ENCODE measurements around the gene FGR. TPM values are rescaled to one million over a fixed set of nuclear protein-coding genes. Genes with fewer than 3 reads are reported as not detected.

The FGR gene
- total and polyA plus RNA-seq, 9 donors, result 1.4 to 2.5 (median 2.0) TPM

GRCh38 chr1:27668808-27669723 lies 34.1 kb upstream of the FGR start:
- peak; percentile 69 for DNase-seq

GRCh38 chr1:27668121-27668807 lies 33.3 kb upstream of the FGR start:
- WGBS (ENCODE audit: insufficient coverage), result 77% methylated on average over 27 of the region's 42 CpGs
- Histone ChIP-seq H3K27ac (ENCODE audit: low read length) (no peak overlapping the region), H3K36me3 (ENCODE audit: control insufficient read depth, insufficient read depth, low read length) (peaks cover 41% of the 10 kb centered on the region), H3K27me3 (ENCODE audit: control insufficient read depth, insufficient read depth, low read length) (no peaks in the 10 kb centered on the region), H3K4me3 (ENCODE audit: low read length) (no peak overlapping the region), H3K9me3 (replicated peaks; ENCODE audit: control insufficient read depth, low read depth, low read length) (no peaks in the 10 kb centered on the region), H3K4me1 (ENCODE audit: control insufficient read depth, insufficient read depth, low read length) (peaks cover 40% of the 10 kb centered on the region)
- DNase-seq, result no peak

More at GRCh38 chr1:27668808-27669723, 34.1 kb upstream of the FGR start:
- Histone ChIP-seq H3K4me1 (ENCODE audit: control insufficient read depth, insufficient read depth, low read length) (peaks cover 39% of the 10 kb centered on the region), H3K27me3 (ENCODE audit: control insufficient read depth, insufficient read depth, low read length) (no peaks in the 10 kb centered on the region), H3K27ac (ENCODE audit: low read length) (no peak overlapping the region), H3K36me3 (ENCODE audit: control insufficient read depth, insufficient read depth, low read length) (peaks cover 41% of the 10 kb centered on the region), H3K4me3 (ENCODE audit: low read length) (peak overlapping the region; percentile 99), H3K9me3 (replicated peaks; ENCODE audit: control insufficient read depth, low read depth, low read length) (no peaks in the 10 kb centered on the region)
- 15% methylated on average over 34 of the region's 36 CpGs for WGBS (ENCODE audit: insufficient coverage)

- Histone ChIP-seq H3K4me1 (ENCODE audit: control insufficient read depth, insufficient read depth, low read length) (peaks cover 41% of the 10 kb centered on the region), H3K27ac (ENCODE audit: low read length) (no peak overlapping the region), H3K9me3 (replicated peaks; ENCODE audit: control insufficient read depth, low read depth, low read length) (no peaks in the 10 kb centered on the region), H3K4me3 (ENCODE audit: low read length) (no peak overlapping the region), H3K27me3 (ENCODE audit: control insufficient read depth, insufficient read depth, low read length) (no peaks in the 10 kb centered on the region), H3K36me3 (ENCODE audit: control insufficient read depth, insufficient read depth, low read length) (peaks cover 41% of the 10 kb centered on the region)
- DNase-seq, result no peak
- WGBS (ENCODE audit: insufficient coverage), result 58% methylated on average over 2 of the region's 6 CpGs
Measured at GRCh38 chr1:27666791-27667254, 31.8 kb upstream of the FGR start.

- Histone ChIP-seq H3K36me3 (ENCODE audit: control insufficient read depth, insufficient read depth, low read length) (peaks cover 41% of the 10 kb centered on the region), H3K27ac (ENCODE audit: low read length) (no peak overlapping the region), H3K4me3 (ENCODE audit: low read length) (no peak overlapping the region), H3K9me3 (replicated peaks; ENCODE audit: control insufficient read depth, low read depth, low read length) (no peaks in the 10 kb centered on the region), H3K27me3 (ENCODE audit: control insufficient read depth, insufficient read depth, low read length) (no peaks in the 10 kb centered on the region), H3K4me1 (ENCODE audit: control insufficient read depth, insufficient read depth, low read length) (peaks cover 41% of the 10 kb centered on the region)
- no CpG with 5 or more reads among the region's 4 CpGs for WGBS (ENCODE audit: insufficient coverage)
- DNase-seq, result no peak
Measured at GRCh38 chr1:27666294-27666693, 31.3 kb upstream of the FGR start.

- H3K27ac ChIP-seq (ENCODE audit: low read length), result no peak overlapping the region
- H3K36me3 ChIP-seq (ENCODE audit: control insufficient read depth, insufficient read depth, low read length), result peaks cover 41% of the 10 kb centered on the region
- peaks cover 43% of the 10 kb centered on the region for H3K4me1 ChIP-seq (ENCODE audit: control insufficient read depth, insufficient read depth, low read length)
- no peaks in the 10 kb centered on the region for H3K9me3 ChIP-seq (replicated peaks; ENCODE audit: control insufficient read depth, low read depth, low read length)
- H3K4me3 ChIP-seq (ENCODE audit: low read length), result no peak overlapping the region
- WGBS (ENCODE audit: insufficient coverage), result 81% methylated on average over 6 of the region's 9 CpGs
- H3K27me3 ChIP-seq (ENCODE audit: control insufficient read depth, insufficient read depth, low read length), result no peaks in the 10 kb centered on the region
- no peak for DNase-seq
Measured at GRCh38 chr1:27665016-27665651, 30.1 kb upstream of the FGR start.

- no peak for DNase-seq
- no peak overlapping the region for H3K27ac ChIP-seq (ENCODE audit: low read length)
- no peaks in the 10 kb centered on the region for H3K27me3 ChIP-seq (ENCODE audit: control insufficient read depth, insufficient read depth, low read length)
- peaks cover 40% of the 10 kb centered on the region for H3K4me1 ChIP-seq (ENCODE audit: control insufficient read depth, insufficient read depth, low read length)
- 65% methylated on average over 6 of the region's 8 CpGs for WGBS (ENCODE audit: insufficient coverage)
- peaks cover 41% of the 10 kb centered on the region for H3K36me3 ChIP-seq (ENCODE audit: control insufficient read depth, insufficient read depth, low read length)
- no peak overlapping the region for H3K4me3 ChIP-seq (ENCODE audit: low read length)
- no peaks in the 10 kb centered on the region for H3K9me3 ChIP-seq (replicated peaks; ENCODE audit: control insufficient read depth, low read depth, low read length)
Measured at GRCh38 chr1:27664291-27664690, 29.3 kb upstream of the FGR start.

- H3K4me3 ChIP-seq (ENCODE audit: low read length), result no peak overlapping the region
- peak overlapping the region; percentile 72 for H3K27ac ChIP-seq (ENCODE audit: low read length)
- DNase-seq, result peak; percentile 91
- H3K4me1 ChIP-seq (ENCODE audit: control insufficient read depth, insufficient read depth, low read length), result peaks cover 37% of the 10 kb centered on the region
- H3K9me3 ChIP-seq (replicated peaks; ENCODE audit: control insufficient read depth, low read depth, low read length), result no peaks in the 10 kb centered on the region
- H3K36me3 ChIP-seq (ENCODE audit: control insufficient read depth, insufficient read depth, low read length), result peaks cover 30% of the 10 kb centered on the region
- H3K27me3 ChIP-seq (ENCODE audit: control insufficient read depth, insufficient read depth, low read length), result no peaks in the 10 kb centered on the region
- WGBS (ENCODE audit: insufficient coverage), result 23% methylated on average over 9 of the region's 12 CpGs
Measured at GRCh38 chr1:27662707-27663393, 27.9 kb upstream of the FGR start.

- H3K27me3 ChIP-seq (ENCODE audit: control insufficient read depth, insufficient read depth, low read length), result no peaks in the 10 kb centered on the region
- no peaks in the 10 kb centered on the region for H3K9me3 ChIP-seq (replicated peaks; ENCODE audit: control insufficient read depth, low read depth, low read length)
- peaks cover 37% of the 10 kb centered on the region for H3K4me1 ChIP-seq (ENCODE audit: control insufficient read depth, insufficient read depth, low read length)
- WGBS (ENCODE audit: insufficient coverage), result 30% methylated on average over 2 of the region's 5 CpGs
- no peak overlapping the region for H3K27ac ChIP-seq (ENCODE audit: low read length)
- no peak overlapping the region for H3K4me3 ChIP-seq (ENCODE audit: low read length)
- no peak for DNase-seq
- peaks cover 24% of the 10 kb centered on the region for H3K36me3 ChIP-seq (ENCODE audit: control insufficient read depth, insufficient read depth, low read length)
Measured at GRCh38 chr1:27662261-27662660, 27.3 kb upstream of the FGR start.

- H3K4me1 ChIP-seq (ENCODE audit: control insufficient read depth, insufficient read depth, low read length), result peaks cover 38% of the 10 kb centered on the region
- no peaks in the 10 kb centered on the region for H3K27me3 ChIP-seq (ENCODE audit: control insufficient read depth, insufficient read depth, low read length)
- no peak overlapping the region for H3K4me3 ChIP-seq (ENCODE audit: low read length)
- 94% methylated on average over 2 of the region's 8 CpGs for WGBS (ENCODE audit: insufficient coverage)
- DNase-seq, result no peak
- H3K9me3 ChIP-seq (replicated peaks; ENCODE audit: control insufficient read depth, low read depth, low read length), result no peaks in the 10 kb centered on the region
- H3K27ac ChIP-seq (ENCODE audit: low read length), result no peak overlapping the region
- H3K36me3 ChIP-seq (ENCODE audit: control insufficient read depth, insufficient read depth, low read length), result peaks cover 17% of the 10 kb centered on the region
Measured at GRCh38 chr1:27661412-27662075, 26.6 kb upstream of the FGR start.
